Activated CD8-positive, alpha-beta memory T cell treated with anti-CD3 and anti-CD28 coated beads, Interleukin-2, amount 50 U/mL, for 1 hour (primary cell): ENCODE results near the gene LHFPL2.
"Not testable (repeated sequence)": the region's sequence is repeated elsewhere in the genome, so short reads cannot be mapped to it uniquely, and the experiment has no call there.

Source experiments
- DNase-seq: peaks from one replicate; pipeline ENCODE4 v3.0.0-alpha.2; 2020; ENCODE audit errors: extremely low read depth

Gene LHFPL2, protein sequence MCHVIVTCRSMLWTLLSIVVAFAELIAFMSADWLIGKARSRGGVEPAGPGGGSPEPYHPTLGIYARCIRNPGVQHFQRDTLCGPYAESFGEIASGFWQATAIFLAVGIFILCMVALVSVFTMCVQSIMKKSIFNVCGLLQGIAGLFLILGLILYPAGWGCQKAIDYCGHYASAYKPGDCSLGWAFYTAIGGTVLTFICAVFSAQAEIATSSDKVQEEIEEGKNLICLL

DNA sequence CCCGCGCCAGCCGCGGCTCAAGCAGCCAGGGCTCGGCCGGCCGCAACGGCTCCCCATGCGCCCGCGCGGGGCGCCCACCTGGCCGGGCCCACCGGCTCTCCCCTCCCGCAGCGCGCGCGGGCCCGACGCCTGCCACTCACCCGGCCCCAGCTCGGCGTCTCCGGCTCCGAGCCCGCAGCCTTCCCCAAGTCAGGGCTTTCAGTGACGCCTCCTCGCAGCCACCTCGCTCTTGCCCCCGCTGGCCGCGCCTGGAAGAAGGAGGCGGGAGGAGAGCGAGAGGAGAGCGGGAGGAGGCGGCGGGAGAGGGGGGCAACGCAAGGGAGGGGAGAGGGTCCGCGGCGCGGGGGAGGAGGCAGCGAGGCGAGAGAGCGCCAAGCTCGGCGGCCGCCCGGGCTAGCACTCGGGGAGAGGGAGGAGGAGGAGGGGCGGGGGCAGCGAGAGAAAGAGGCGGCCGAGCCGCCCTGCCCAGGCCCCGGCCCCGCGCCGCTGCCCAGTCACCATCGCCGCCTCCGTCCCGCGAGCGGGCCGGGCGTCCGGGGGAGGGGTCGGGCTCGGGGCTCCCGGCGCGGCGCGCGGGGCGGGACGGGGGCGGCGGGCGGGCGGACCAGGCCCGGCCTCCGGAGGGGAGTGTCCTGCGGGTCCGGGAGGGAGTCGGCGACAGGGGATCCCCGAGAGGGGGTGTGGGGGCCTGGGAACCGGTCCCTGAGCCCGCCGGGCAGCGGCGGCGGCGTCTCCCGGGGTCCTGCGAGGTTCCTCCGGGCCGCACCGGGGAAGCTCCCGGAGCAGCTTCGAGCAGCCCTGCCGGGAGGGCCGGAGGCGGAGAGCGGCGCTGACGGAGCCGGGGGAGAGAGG lies at the start of gene LHFPL2:
TSS of gene LHFPL2 (minus strand) at position 414 of the 852 bp plus-strand sequence. CDS start 138,559 bp downstream, outside the sequence.
- DNase-seq, result no peak

DNA sequence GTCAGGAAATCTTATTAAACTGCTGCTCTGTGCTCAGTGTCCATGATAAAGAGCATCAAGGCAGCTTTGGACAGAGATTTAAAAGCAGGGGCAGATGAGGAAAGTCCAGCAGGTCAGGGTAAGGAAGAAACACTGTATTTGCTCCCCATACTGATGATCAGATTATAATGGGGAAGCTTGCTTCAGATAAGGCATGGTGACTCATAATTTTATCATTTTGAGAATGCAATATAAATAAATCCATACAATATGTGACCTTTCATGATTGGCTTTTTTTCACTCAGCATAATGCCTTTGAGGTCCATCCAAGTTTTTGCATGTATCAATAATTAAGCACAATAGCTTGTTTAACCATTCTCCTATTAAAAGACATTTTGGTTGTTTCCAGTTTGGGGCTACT lies 48.1 kb upstream of the LHFPL2 start:
- DNase-seq, result no peak

DNA sequence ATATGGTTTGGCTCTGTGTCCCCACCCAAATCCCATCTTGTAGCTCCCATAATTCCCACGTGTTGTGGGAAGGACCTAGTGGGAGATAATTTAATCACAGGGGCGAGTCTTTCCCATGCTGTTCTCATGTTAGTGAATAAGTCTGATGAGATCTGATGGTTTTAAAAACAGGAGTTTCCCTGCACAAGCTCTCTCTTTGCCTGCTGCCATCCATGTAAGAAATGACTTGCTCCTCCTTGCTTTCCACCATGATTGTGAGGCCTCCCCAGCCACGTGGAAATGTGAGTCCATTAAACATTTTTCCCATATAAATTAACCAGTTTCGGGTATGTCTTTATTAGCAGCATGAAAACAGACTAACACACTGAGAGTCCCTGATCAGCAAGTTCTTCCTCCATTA lies 47.5 kb upstream of the LHFPL2 start:
- not testable (repeated sequence) for DNase-seq

DNA sequence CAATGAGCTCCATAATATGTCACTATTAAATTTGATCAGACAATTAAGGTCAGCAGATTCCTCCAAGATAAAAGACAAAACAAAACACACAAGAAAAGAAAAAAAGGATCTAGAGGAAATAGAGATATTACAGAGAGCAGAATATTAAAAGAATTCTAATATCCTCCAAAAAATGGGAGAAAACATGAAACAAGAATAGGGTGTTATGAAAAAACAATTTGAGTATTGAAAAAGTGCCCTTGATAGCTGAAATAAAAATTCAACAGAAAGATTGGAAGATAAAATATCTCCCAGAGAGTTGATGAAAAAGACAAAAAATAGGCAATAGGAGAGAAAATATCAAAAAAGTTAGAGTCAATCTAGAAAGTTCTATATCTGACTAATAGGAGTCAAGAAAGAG lies 44.8 kb upstream of the LHFPL2 start:
- DNase-seq, result no peak

DNA sequence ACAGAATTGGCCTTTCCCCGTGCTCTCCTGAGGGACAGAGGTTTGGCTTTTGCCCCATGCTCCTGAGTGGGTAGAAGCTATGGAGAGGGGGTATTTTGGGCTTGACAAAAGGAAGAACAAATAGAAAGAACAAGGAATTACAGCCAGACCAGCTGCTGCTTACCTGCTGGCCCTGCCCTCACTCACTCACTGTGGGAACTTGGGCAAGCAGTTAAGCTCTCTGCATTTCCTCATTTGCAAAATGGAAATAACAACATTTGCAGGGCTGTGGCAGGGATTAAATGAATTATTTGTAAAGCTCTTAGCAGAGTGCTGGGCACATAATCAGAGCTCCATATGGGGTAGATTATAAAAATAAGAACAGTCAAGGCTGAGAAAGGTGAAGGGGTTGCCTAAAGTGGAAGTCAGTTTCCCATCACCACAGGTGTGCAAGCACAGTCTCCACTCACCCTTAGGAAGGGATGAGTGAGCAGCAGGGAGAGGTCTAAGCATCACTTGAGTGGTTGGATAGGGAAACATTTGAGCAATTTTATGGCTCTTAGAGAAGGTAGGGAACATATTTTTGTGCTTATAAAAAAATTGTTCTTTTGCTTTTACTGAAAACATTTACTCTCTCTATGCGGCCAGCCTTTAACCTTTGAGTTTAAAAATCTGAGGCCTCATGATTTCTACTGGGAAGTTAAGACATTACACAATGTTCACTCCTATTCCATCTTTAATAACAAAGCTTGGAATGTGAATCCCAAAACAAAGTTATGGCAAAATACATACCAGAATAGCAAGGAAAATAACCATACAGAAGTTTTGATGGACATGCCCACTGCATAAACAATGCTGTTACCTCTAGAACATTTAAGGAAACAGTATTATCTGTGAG lies 42.8 kb upstream of the LHFPL2 start:
- DNase-seq, result no peak

DNA sequence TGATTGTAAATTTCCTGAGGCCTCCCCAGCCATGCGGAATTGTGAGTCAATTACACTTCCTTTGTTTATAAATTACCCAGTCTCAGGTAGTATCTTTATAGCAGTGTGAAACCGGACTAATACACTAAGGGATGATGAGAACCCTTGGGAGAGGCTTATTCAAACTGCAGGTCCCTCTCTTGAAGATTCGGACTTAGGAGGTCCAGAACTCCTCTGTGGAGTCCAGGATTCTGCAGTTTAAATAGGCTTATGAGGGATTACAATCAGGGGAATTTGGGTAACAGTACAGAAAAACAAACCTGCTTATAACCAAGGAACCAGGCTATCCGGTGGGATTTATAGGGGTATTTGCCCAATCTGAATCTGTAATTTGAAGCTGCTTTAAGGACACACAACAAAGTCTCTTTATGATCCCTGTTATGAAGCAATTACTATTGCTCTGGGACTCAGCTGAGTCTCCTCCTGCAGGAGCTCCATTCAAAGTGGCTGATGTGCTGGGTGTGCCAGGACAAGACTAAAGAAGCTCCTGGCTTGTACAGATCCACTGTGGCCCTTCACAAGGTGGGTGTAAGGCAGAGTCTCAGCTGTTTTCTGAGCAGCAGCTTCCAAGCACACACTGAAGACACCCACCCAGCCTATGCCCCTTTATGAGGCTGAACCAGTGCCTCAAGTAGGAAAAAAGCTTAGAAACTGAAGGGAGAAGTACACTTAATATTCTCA lies 41.8 kb upstream of the LHFPL2 start:
- no peak for DNase-seq

DNA sequence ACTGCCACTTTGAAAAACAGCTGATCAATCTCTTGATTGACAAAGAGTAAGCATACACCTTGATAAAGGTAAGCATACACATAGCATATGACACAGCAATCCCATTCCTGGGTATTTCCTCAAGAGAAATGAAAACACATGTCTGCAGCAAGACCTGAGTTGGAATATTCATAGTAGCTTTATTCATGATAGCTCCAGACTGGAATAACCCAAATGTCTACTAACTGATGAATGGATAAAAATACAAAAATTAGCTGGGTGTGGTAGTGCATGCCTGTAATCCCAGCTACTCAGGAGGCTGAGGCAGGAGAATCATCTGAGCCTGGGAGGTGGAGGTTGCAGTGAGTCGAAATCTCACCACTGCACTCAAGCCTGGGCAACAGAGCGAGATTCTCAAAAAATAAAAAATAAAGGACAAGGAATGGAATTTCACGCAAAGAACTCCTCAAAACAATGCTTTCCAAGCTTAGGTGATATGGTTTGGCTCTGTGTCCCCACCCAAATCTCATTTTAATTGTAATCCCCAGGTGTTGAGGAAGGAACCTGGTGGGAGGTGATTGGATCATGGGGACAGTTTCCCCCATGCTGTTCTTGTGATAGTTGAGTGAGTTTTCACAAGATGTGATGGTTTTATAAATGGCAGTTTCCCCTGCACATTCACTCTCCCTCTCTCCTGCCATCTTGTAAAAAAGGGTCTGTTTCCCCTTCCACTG lies 41.1 kb upstream of the LHFPL2 start:
- no peak for DNase-seq

DNA sequence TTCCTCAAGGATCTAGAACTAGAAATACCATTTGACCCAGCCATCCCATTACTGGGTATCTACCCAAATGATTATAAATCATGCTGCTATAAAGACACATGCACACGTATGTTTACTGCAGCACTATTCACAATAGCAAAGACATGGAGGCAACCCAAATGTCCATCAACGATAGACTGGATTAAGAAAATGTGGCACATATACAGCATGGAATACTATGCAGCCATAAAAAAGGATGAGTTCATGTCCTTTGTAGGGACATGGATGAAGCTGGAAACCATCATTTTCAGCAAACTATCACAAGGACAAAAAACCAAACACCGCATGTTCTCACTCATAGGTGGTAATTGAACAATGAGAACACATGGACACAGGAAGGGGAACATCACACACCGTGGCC lies 38.9 kb upstream of the LHFPL2 start:
- DNase-seq, result not testable (repeated sequence)

DNA sequence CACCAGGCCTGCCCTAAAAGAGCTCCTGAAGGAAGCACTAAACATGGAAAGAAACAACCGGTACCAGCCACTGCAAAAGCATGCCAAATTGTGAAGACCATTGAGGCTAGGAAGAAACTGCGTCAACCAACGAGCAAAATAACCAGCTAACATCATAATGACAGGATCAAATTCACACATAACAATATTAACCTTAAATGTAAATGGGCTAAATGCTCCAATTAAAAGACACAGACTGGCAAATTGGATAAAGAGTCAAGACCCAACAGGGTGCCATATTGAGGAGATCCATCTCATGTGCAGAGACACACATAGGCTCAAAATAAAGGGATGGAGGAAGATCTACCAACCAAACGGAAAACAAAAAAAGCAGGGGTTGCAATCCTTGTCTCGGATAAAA lies 35.3 kb upstream of the LHFPL2 start:
- DNase-seq, result not testable (repeated sequence)

DNA sequence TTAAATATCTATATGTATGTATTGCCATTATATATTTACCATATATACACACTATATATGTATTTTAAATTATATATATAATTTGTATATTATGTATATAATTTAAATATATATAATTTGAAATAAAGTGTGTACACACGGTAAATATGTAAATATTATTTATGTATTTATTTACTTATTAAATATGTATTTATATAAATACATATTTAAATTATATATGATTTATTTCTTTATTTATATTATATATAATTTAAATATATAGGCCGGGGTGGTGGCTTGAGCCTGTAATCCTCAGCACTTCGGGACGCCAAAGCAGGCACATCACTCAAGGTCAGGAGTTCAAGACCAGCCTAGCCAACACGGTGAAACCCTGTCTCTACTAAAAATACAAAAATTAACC lies 31.3 kb upstream of the LHFPL2 start:
- DNase-seq, result no peak

DNA sequence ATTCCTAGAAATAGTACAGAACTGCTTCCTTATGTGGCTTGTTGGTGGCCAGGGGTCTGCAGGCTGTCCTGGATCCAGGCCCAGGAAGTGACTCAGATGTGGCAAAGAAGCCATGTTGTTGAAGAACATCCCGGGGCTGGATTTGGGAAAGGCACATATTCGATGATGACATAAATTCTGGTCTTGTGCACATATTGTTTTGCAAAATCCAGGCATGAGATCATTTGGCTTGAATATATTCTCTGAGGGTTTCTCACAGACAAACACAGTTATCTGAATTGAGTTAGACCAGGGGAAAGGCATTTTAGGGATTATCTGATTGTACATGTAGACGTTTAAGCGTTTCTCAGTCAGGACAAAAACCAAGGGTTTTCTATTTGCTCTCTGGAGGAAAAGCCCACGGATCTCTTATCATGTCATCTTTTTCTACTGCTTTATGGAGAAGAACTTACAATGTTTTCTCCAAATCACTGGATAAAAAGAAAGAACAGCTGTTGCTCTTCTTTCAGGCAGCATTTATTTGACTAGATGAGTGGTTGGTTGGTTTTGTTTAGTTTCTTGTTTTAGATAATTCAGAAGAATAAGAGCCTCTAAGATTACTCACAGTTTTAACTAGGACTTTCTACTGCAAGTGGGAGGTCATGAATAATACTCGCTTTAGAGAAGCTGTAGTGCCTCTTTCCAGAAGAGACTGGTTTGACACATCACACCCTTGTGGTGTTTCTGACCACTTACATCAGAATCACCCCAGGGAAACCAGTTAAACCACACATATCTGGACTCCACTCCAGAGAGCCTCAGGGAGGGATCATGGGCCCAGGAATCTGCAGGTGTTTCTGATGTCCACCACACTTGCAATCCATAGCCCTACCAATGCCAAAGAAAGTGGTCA lies 29.5 kb upstream of the LHFPL2 start:
- no peak for DNase-seq

DNA sequence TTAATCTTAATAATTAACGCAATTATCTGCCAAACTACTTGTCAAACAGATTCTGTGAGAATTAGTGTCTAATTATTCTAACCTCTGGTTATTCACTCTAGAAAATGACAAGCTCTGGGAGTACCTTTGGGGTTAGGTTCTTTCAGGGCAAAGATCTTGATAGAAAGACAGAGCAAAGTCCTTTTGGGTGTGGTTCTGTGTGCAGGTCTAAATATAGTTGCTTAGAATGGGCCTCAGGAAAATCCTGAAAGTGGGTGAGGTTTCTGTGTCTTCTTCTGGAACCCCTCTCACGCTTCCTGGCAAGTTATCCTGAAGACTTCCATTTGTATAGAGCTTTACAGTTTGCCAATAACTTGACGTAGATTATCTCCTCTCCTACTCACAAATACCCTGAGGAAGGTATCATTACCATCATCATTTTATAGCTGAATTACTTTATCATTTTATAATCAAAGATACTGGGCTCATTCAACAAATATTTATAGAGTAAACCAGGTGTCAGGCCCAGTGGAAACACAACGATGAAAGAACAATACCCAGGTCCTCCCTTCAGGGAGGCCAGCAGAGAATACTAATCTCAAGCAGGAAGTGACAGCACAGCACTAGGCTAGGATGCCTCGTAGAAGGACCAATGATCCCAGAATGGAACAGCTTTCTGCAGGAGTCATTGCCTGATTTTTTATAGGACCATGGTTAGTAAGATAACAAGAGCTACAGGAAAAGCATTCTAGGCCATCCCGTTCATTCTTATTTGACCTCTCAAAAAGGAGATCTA lies 27.6 kb upstream of the LHFPL2 start:
- DNase-seq, result no peak

DNA sequence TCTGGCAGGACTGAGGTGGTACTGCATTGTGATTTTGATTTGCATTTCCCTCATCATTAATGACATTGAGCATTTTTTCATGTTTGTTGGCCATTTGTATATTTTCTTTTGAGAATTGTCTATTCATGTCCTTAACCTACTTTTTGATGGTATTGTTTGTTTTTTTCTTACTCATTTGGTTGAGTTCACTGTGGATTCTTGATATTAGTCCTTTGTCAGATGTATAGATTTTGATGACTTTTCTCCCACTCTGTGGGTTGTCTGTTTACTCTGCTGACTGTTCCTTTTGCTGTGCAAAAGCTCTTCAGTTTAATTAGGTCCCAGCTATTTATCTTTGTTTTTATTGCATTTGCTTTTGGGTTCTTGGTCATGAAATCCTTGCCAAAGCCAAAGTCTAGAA lies 25.3 kb upstream of the LHFPL2 start:
- not testable (repeated sequence) for DNase-seq

DNA sequence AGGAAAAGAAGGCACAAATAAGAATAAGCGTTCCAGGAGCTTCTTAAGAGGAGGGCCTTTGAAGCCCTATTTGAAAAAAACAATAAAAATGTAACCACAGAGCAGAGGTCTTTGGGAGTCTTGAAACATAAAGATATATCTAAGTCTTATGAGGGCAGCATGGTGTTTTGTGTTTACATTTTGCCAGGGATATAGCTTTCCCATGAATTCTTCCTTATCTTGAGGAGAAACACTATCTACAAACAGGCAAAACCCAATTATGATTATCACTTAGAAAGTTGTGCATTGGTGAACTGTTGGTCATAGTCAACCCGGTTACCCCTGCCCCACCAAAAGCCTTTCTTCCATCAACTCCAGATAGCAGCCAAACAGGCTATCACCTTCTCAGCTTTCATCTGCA lies 23.6 kb upstream of the LHFPL2 start:
- no peak for DNase-seq

DNA sequence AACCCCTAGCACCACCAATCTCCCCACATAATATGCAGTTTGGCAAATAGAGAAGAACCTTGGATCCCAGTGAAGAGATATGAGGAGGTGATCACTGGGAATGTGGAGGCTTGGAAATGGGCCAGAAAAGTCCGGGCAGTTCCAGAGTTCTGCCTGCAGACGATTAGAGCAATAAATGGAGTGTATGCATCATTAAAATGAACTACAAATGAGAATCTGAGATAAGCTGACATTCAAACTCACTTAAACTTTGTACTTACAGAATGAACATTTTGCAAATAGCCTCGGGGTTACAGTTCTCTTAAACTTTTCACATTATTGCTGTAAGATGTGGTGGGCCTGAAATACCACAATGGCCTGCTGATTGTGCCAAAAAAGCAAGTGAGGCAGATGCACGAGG lies 23.0 kb upstream of the LHFPL2 start:
- DNase-seq, result no peak

DNA sequence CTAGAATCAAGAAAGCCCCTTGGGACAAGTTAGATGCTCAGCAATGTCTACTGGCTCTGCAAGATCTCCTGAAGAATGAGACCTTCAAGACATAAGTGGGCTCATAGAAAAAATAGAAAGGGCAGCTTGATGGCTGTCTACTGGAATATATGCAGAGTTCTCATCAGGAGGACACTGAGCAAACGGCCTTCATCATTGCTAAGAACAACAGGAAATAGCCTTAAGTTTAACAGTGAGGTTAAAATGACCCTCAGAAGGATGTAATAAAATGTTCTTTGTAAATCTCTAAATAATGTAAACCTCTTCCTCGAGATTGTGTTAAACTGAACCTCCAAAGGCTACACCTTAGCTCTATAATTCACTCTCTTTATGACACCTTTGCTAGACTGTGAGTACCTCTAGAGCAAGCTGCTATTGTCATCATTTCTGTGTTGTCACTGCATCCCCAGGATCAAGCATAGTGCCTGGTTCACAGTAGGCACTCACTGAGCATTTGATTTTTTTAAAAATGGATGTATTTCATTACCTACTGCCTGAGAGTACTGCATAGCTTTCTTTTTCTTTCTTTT lies 22.2 kb upstream of the LHFPL2 start:
- DNase-seq, result no peak

DNA sequence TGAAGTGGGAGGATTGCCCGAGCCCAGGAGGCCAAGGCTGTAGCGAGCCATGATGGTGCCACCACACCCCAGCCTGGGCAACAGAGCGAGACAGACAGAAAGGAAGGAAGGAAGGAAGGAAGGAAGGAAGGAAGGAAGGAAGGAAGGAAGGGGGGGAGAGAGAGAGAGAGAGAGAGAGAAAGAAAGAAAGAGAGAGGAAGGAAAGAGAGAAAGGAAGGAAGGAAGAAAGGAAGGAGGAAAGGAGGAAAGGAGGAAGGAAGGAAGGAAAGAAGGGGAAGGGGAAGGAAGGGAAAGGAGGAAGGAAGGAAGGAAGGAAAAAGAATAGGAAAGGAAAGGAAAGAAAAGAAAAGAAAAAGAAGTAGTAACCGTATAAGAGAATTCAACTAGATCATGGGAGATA lies 20.8 kb upstream of the LHFPL2 start:
- DNase-seq, result no peak

DNA sequence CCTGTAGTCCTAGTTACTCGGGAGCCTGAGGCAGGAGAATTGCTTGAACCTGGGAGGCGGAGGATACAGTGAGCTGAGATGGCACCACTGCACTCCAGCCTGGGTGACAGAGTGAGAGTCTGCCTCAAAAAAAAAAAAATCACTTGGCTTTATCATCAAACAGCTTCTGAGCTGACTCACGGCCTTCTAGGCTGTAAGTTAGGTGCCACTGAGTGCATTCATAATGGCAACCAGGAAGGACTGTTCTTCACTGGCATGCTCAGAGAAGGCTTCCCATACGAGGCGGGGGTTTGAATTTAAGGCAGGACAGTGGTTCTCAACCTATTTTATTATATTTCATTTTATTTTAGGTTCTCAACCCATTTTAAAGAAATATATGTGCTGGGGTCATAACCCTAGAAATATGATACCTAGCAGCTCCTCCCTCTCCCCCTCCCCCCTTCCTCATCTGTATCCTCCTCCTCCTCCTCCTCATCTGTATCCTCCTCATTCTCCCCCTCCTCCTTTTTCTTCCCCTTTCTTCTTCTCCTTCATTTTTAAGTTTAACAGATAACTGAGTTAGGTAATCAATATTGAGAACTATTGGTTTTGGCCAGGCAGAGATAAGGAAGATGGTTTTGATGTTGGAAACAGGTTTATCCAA lies 19.0 kb upstream of the LHFPL2 start:
- no peak for DNase-seq
